HG03039 (cell line): Measurements from ENCODE around the gene NKPD1.

Source experiments
- ATAC-seq: cut with Tn5 transposase; IDR thresholded peaks from one replicate; pipeline ENCODE4 v1.9.1; 2021; ENCODE audit warnings: mild to moderate bottlenecking, moderate library complexity; ENCODE audit not compliant: unreplicated experiment

NKPD1 gene, protein sequence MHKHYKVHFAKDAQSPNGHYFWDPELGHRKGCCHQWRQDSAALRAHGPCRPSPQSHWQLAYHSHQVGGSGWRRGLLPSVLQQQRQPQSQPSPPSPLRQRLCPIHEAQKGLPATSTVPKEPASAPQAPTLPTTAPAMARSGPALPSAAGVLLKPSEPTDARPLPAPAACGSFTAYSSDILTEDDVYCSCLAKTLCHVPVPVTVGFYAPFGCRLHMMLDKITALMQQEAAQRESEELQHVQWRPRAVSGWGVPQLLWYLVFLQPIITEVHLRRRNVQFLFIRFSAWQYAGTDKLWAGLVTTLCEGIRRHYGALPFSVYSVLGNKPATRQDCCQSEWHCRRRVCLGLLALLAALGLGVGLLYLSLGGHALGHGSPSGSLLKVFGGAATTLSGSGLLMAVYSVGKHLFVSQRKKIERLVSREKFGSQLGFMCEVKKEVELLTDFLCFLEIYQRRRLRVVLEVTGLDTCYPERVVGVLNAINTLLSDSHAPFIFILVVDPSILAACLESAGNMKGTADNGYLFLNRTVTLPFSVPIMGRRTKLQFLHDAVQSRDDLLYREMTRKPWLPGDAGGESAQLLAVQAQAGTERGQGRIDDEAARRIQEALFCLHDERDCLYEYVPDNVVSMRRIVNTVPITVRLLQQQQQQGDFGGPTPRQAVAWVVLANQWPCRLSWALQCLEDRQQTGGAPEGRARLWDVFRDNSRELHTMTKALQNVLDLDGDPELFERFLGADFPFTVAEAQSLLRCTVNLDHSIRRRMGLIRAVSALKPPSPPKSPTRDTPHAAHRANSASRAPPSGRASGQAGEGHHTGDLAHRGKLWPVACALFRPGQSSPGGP

DNA sequence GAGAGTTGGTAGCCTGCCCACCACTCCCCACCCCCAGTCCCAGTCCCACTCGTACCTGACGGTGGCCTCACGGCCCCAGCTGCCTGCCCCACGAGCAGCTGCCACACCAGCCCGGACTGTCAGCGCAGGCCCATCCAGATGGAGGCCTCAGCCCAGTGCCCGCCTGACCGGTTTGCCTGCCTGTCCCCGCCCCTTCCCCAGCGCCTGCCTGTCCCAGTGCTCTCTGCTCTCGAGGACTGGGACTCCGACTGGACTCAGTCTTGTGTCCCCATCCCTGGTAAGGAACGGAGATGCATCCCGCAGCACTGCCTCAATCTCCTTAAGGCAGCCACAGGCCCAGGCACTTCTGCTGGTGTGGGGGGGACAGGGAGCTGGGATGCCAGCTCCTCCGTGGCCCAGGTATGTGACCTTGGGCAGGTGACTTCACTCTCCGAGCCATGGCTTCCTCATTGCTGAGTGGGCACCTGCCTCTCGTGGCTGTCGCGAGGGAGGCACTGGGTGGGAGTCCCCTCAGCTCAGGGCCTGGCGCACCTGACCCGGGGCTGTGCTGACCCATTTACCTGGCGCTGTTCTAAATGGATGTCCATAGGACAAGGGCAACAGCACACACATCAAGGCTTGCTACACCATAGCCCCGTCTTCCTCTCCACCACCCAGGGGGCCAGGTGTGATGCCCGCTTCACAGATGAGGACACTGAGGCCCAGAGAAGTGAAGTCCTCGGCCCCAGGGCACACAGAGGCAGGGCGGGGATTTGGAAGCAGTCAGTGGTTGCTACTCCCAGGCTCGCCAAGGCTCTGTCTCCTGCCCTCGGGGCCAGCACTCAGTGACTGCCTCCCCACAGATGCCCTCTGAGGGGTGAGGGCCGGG is at the start of gene NKPD1:
TSS of gene NKPD1 (minus strand) at position 113 of the 868 bp plus-strand sequence. CDS start 832 bp downstream, outside the sequence.
- no peak for ATAC-seq

DNA sequence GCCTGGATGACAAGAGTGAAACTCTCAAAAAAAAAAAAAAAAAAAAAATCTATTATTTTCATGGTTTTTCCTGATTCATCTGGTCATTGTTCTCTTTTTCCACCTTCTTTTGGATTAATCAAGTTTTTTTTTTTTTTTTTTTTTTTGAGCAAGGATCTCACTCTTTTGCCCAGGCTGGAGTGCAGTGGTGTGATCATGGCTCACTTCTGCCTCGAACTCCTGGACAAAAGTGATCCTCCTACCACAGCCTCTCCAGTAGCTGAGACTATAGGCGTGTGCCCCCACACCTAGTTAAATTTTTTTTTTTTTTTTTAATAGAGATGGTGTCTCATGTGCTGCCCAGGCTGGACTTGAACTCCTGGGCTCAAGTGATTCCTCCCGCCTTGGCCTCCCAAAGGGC is 45.5 kb upstream of the NKPD1 start:
- no peak for ATAC-seq

DNA sequence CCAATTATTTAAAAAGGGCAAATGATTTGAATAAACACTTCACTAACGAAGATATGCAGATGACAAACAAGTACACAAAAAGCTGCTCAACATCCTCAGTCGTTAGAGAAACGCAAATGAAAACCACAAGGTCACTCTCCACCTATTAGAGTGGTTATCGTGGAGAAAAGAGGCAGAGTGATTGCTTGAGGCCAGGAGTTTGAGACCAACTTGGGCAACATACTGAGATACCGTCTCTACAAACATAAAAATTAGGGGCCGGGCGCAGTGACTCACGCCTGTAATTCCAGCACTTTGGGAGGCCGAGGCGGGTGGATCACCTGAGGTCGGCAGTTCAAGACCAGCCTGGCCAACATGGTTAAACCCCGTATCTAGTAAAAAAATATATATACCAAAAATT is 45.0 kb upstream of the NKPD1 start:
- no peak for ATAC-seq

DNA sequence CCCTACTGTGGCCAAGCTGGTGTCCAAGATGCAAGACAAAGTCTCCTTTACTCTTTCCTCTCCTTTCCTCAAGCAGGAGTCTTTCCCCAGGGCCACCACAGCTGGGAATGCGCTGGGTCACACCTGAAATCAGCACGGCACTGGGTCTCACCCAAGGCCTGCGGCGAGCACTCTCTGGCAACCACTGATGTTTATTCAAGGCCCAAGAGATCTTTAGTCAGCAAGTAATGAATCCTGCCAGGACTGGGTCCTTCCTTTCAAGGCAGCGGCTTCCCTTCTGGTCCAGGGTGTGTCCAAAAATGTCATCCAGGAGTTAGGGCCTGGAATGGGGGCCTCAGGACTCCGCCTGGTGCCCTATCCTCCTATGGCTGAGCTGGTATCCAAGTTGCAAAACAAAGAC is 41.9 kb upstream of the NKPD1 start:
- ATAC-seq = no peak

DNA sequence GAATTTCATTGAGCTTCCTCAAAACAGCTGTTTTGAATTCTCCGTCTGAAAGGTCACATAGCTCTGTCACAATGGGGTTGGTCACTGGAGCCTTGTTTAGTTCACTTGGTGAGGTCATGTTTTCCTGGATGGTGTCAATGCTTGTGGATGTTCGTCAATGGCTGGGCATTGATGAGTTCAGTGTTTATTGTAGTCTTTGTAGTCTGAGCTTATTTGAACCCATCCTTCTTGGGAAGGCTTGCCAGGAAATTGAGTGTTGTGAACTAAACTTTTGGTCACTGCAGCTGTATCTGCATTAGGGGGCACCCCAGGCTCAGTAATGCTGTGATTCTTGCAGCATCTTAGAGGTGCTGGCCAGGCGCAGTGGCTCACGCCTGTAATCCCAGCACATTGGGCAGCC is 39.8 kb upstream of the NKPD1 start:
- ATAC-seq = no peak

DNA sequence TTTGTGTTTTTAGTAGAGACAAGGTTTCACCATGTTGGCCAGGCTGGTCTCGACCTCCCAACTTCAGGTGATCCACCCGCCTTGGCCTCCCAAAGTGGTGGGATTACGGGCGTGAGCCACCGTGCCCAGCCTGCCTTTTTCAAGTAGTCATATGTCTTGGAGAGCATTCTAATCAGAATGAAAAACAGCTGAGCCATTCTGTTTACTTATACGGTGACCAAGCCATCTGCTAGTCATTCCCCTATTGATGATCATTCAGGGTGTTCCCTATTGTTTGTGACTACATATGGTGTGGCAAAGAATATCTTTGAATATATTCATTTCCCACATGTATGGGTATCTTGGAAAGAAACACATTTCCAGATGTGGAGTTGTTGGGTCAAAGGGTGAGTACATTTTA is 35.0 kb upstream of the NKPD1 start:
- ATAC-seq = no peak

DNA sequence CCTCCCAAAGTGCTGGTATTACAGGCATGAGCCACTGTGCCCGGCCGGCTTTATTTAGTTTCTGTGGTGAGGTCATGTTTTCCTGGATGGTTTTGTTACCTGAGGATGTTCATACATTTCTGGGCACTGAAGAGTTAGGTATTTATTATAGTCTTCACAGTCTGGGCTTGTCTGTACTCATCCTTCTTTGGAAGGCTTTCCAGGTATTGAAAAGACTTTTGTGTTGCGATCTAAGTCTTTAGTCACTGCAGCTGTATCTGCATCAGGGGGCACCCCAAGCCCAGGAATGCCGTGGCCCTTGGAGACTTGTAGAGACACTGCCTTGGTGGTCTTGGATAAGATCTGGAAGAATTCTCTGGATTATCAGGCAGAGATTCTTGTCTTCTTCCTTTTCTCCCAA is 30.6 kb upstream of the NKPD1 start:
- no peak for ATAC-seq

DNA sequence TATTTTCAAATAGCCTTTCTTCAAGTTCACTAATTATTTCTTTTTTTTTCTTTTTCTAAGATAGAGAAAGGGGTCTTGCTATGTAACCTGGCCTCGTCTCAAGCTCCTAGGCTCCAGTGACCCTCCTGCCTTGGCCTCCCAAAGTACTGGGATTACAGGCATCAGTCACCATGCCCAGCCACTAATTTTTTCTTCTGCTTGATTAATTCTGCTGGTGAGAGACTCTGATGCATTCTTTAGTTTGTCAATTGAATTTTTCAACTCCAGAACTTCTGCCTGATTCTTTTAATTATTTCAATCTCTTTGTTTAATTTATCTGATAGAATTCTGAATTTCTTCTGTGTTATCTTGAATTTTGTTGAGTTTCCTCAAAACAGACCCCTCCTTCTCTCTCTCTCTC is 29.2 kb upstream of the NKPD1 start:
- ATAC-seq = no peak

DNA sequence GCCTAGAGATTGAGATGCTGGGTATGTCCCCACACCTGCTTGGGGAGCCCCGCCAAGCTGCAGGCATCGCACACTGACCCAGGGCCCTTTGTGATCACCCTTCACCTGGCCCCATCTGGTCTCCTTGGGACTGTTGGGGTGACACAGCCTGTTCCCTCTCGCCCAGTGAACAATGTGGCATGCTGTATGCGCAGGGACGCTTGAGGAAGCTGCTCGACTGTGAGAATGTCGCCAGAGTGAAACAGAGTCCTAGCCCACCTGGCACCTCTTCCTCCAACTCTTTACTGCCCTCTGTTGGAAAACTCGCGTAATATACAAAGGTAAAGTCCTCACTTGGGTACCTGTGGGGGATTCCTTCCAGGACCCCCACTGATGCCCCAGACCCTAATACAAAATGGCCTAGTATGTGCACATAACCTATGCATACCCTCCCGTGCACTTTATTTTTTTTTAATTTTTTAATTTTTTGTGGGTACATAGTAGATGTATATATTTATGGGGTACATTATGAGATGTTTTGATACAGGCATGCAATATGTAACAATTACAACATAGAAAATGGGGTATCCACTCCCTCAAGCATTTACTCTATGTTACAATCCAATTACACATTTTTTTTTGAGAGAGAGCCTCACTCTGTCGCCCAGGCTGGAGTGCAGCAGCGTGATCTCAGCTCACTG is 26.8 kb upstream of the NKPD1 start:
- ATAC-seq = no peak

DNA sequence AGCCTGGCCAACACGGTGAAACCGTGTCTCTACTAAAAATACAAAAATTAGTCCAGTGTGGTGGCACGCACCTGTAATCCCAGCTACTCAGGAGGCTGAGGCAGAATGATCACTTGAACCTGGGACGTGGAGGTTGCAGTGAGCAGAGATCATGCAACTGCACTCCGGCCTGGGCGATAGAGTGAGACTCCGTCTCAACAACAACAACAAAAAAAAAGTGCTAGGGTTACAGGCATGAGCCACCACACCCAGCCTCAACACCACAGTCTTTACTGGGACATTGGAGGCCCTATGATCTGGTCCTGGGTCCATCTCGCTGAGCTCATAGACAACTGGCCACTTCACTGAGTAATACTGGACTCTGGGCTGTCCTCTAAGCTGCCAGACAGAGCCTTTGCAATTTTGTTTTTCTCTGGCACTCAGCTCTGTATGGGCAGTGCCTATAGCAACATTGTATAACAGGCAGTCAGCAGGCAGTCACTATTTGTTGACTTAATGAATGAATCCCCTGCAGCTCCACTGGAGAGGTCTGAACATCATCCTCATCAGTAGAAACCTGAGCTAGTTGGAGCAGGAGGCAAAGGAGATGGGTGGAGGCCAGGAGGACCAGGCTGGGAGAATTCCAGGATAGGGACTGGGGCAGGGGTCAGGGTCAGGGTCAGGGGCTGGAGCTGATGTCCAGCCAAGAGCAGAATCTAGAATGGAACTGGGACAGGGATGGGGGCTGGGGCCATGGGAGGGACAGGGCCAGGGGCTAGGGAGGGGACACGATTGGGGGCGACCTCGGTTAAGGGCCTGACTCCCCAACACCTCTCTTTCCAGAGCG is 25.9 kb upstream of the NKPD1 start:
- no peak for ATAC-seq

DNA sequence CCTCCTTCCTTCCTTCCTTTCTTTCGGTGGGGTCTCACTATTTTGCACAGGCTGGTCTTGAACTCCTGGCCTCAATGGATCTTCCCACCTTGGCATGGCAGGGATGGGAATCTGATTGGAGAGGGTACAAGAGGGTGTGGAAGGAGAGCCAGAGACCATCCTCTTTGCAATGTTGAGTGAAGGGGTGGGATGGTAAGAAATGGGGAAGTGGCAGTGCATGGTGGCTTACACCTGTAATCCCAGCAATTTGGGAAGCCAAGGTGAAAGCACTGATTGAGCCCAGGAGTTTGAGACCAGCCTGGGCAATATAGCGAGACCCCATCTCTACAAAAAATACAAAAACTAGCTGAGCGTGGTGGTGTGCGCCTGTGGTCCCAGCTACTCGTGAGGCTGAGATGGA is 23.3 kb upstream of the NKPD1 start:
- no peak for ATAC-seq

DNA sequence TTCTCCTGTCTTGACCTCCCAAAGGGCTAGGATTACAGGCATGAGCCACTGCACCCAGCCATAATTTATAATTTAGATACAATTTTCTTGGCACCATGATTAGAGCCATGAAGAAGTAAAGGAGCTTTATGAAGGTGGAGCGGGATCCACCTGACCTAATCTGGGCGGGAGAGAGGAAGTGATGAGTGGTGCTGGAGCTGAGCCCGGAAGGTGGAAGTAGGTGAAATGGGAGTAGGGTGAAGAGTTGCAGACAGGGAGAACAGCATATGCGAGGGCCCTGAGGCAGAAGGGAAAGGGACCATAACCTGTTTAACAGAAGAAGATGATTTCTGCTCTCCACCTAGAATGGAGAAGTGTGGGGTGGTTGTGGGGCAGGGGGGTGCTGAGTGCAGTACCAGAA is 22.0 kb upstream of the NKPD1 start:
- no peak for ATAC-seq

DNA sequence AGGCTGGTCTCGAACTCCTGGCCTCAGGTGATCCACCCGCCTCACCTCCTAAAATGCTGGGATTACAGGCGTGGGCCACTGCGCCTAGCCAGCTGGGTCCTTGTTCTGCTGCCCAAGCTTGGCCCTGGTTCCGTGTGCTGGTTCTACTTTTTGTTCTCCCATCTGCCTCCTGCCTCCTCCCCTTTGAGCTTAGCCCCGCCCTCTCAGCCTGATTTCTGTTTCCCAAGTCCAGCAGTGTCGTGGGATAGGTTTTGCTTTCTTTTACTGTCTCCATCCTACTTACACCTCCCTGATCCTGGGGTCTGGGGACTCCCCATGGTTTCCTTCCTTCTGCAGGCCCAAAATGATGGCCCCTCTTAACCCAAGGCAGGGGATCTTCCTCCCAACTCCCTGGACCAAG is 20.2 kb upstream of the NKPD1 start:
- no peak for ATAC-seq

DNA sequence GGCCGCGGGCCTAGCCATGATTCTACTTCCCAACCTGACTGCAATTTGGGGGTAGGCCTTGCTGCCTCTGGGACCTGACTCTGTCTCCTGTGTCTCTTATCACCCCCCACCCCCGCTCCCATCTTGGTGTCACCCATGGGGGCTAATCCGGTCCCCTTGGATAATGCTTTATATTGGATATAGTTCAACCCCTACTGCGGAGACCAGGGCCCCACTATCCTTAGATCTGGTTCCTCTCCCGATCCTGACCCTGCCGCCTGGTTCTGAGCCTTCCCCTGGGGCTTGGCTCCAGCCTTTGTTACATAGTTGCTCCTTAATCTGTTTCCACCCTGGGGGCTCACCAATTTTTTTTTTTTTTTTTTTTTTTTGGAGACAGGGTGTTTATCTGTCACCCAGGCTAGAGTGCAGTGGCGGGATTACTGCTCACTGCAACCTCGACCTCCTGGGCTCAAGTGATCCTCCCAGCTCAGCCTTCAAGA is 19.1 kb upstream of the NKPD1 start:
- ATAC-seq = no peak

DNA sequence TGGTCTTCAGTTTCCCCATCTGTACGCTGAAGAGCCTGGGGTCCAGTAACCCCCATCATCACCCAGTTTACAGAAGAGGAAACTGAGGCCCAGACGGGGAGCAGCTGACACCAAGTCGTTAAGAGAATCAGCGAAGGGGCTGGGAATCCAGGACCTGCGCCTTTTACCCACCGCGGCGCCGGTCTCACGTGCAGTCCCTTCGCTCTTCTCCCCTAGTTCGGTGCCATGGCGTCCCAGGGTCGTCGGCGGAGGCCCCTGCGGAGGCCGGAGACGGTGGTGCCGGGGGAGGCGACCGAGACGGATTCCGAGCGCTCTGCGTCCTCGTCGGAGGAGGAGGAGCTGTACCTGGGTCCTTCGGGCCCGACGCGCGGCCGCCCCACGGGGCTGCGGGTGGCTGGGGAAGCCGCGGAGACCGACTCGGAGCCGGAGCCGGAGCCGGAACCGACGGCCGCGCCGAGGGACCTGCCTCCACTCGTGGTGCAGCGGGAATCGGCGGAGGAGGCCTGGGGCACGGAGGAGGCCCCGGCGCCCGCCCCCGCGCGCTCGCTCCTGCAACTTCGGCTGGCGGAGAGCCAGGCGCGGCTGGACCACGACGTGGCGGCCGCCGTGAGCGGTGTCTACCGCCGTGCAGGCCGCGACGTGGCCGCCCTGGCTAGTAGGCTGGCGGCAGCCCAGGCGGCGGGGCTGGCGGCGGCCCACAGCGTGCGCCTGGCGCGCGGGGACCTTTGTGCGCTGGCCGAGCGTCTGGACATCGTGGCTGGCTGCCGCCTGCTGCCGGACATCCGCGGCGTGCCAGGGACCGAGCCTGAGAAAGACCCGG is 18.5 kb upstream of the NKPD1 start:
- no peak for ATAC-seq

DNA sequence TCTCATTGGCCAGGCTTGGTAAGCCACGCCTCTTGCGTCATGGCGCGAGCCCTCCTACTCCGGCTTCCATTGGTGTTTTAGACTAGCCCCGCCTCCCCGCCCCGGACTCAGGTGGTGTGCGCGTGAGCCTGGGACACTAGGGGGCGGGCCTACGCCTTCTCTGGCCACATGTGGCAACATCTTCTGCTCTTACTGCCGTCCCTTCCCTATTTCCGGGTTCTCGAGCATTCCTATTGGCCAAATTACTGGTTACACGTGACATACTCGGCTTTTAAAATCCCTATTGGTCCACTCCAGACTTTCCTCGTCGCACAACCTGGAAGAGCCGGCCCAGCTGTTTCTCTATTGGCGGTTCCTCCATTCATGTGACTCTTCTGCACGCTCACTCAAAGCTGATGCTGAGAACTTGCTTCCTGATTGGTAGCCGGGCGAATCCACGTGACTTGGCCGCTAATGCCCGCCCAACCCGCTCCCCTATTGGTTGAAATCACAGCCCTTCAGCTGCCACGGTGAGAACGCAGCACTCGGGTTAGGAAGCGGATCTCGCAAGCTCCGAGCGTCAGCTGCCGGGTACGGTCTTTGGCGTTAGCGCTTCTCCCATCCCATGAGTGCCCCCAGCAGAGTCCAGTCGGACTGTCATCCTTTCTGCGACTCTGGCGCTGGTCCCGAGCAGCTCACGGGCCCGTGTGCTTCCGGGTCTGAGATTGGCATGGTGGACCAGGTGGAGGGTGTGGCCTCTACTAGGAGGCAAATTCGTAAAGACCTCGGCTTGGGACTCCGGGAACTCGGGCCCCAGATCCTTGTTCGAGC is 17.7 kb upstream of the NKPD1 start, which contains the start of gene BLOC1S3:
TSS of gene BLOC1S3 (plus strand) at position 523 of the 810 bp plus-strand sequence. CDS start 513 bp downstream, outside the sequence.
- ATAC-seq = peak; percentile 79

DNA sequence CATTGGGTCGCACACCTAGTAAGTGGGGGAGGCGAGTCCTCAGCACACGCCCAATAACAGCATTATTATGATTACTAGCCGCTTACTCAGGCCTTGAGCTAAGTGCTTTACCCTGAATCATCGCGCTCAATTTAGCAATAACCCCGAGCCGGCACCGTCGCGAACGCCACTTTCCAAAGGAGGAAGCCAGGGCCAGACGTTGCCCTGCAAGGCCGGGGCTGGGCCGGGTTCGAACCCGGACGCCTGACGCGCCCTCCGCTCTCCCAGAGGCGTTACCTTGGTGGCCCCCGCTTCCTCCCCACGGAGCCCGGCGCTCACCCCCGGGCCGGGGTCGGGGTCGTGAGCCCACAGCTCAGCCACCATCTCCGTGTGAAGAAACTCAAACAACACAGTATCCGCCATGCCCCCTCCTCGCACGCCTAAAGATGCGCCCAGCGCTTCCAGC is 17.1 kb upstream of the NKPD1 start, which contains the start of gene TRAPPC6A:
TSS of gene TRAPPC6A (minus strand) at position 421 of the 445 bp plus-strand sequence. CDS start at position 402, 19 bp downstream.
- ATAC-seq = no peak
